Lung (tissue), 12 donors: Measurements from ENCODE around the gene SHC1. TPM values are rescaled to one million over a fixed set of nuclear protein-coding genes. Genes with fewer than 3 reads are reported as not detected.

Experiments used
- ATAC-seq: fragments of 200-7000 bp; cut with Tn5 transposase; one replicate; pipeline ENCODE4 v1.9.1; 2020; ENCODE audit warnings: moderate number of reproducible peaks; ENCODE audit not compliant: insufficient read depth, low FRiP score
- DNase-seq, 3 donors: peaks; one replicate each; pipeline ENCODE4 v3.0.0-alpha.2; 2013 to 2017
- H3K27ac ChIP-seq, 2 donors: one replicate each; pipeline ENCODE4 v1.5.1; 2013; ENCODE audit warnings: mild to moderate bottlenecking in 2 of 2, moderate library complexity in 2 of 2, control low read depth in 1 of 2, inconsistent platforms in 1 of 2, low read depth in 1 of 2, low read length in 1 of 2
- H3K27me3 ChIP-seq, 3 donors: one replicate each; pipeline ENCODE4 v1.5.1; 2013; ENCODE audit warnings: low read length in 2 of 3; ENCODE audit not compliant: control insufficient read depth in 3 of 3, insufficient read depth in 3 of 3
- H3K36me3 ChIP-seq, 4 donors: one replicate each; pipeline ENCODE4 v1.5.1; 2013; ENCODE audit warnings: low read length in 4 of 4, mild to moderate bottlenecking in 1 of 4, moderate library complexity in 1 of 4; ENCODE audit not compliant: control insufficient read depth in 4 of 4, insufficient read depth in 4 of 4
- H3K4me1 ChIP-seq, 5 donors: one replicate each; pipeline ENCODE4 v1.5.1; 2013; ENCODE audit warnings: low read length in 5 of 5, mild to moderate bottlenecking in 2 of 5, moderate library complexity in 1 of 5; ENCODE audit not compliant: control insufficient read depth in 5 of 5, insufficient read depth in 5 of 5
- H3K4me3 ChIP-seq: one replicate; pipeline ENCODE4 v1.5.1; 2013; ENCODE audit warnings: mild to moderate bottlenecking, control low read depth, moderate library complexity
- H3K9ac ChIP-seq, 2 donors: one replicate each; pipeline ENCODE4 v1.5.1; 2013; ENCODE audit warnings: low read length in 2 of 2, control low read depth in 1 of 2; ENCODE audit not compliant: insufficient read depth in 1 of 2
- H3K9me3 ChIP-seq, 4 donors: one replicate each; pipeline ENCODE4 v1.5.1; 2013; ENCODE audit warnings: low read length in 3 of 4, mild to moderate bottlenecking in 1 of 4, moderate library complexity in 1 of 4; ENCODE audit not compliant: control insufficient read depth in 4 of 4, insufficient read depth in 3 of 4
- CTCF ChIP-seq: IDR thresholded peaks from 2 replicates; pipeline ENCODE4 v1.5.1; 2012; ENCODE audit warnings: mild to moderate bottlenecking; ENCODE audit errors: control extremely low read depth, extremely low read depth
- whole genome bisulfite sequencing, 2 donors: extraction: QIAGEN DNeasy Blood & Tissue Kit; methylation state at CpG; one replicate each; pipeline ENCODE4 v1.1.7; 2013; 5-methylcytosine and 5-hydroxymethylcytosine counted together
- polyA plus RNA-seq, 2 donors: library from polyadenylated mRNA; stranded (reverse); fragments of 200-250 nt; gene quantifications; one replicate each; pipeline ENCODE4 v1.2.1, GENCODE V29; 2013
- total RNA-seq, 2 donors: library from RNA; depleted of rRNA in 1 of 2; stranded (reverse); fragments of >200 nt in 1 of 2; gene quantifications; one replicate each; pipeline ENCODE4 v1.2.1, GENCODE V29; 2014 to 2021
- donor health status: control.
- donor health status: control.
- donor health status: Bipolar disorder and iron deficiency.
- donor health status: healthy.
- donor health status: DM: yes; HTN: yes; CAD: no.

SHC1 gene
- total and polyA plus RNA-seq, 4 donors = 67.6 to 136 (median 93.8) TPM

GRCh38 chr1:154993572-154994268, 23.2 kb upstream of the SHC1 start, which contains the start of gene LENEP:
Gene LENEP, plus strand, starts transcription at chr1:154993586. Its CDS starts 22 bp downstream, at chr1:154993608.
- DNase-seq = no peak
- H3K9ac ChIP-seq = no peak within 1 kb of the TSS
- WGBS, 2 donors = 78 to 81% methylated on average over 8 of the region's 8 CpGs

DNA sequence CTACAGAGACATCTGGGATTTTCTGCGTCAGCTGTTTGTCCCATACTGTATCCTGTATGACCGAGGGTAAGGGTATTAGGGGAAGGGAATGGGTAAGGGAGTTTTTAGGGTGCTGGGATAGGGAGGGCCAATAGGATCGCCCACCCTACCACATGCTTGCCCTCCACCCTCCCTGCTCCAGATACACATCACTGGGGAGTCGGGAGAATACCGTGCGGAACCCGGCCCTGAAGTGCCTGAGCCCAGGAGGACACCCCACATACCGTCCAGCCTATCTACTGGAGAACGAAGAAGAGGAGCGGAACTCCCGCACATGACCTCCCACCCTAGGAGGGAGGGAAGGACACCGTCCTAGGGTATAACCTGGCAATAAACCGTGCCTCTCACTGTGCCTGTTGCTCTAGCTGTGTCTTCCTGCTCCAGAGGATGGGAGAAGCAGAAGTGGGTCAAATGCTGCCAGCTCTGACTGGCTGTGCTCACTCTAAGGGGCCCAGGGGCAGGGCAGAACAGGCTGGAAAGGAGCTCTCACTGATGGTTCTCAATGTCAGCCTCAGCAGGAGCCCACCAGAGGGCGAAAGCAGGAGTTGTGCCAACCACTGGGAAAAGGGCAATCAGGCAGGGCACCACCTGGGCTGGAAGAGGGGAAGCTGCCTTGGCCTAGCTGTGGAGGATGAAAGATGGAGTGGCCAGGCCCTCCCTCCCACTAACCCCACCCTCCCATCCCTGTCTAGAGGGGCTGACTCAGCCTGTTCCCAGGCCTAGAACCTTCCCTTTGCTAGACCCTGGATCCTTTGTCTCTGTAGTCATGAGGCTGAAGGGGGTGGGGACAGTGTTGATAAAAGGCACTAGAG, 22.4 kb upstream of the SHC1 start:
- Histone ChIP-seq H3K9ac (no peak overlapping the region), H3K9me3 (no peaks in the 10 kb centered on the region), H3K27me3 (no peaks in the 10 kb centered on the region), H3K4me3 (no peak overlapping the region), H3K27ac (no peak overlapping the region), H3K36me3 (peaks cover 0 to 22% (median 5%) of the 10 kb centered on the region in 4 donors), H3K4me1 (no peaks in the 10 kb centered on the region)
- ATAC-seq (no peak), DNase-seq (no peak)
- 82 to 85% methylated on average over 14 of the region's 14 CpGs for WGBS, 2 donors
- TF ChIP-seq CTCF = no peak

More at GRCh38 chr1:154993572-154994268, 23.2 kb upstream of the SHC1 start, which contains the start of gene LENEP:
- no peak for ATAC-seq
- H3K4me1 ChIP-seq = peaks cover 0 to 2% (median 0%) of the 10 kb centered on the region in 5 donors
- peaks cover 0 to 15% (median 3%) of the 10 kb centered on the region in 4 donors for H3K36me3 ChIP-seq
- H3K27ac ChIP-seq = no peak within 1 kb of the TSS
- H3K27me3 ChIP-seq = no peaks in the 10 kb centered on the region
- no peak within 1 kb of the TSS for H3K4me3 ChIP-seq
- TF ChIP-seq CTCF = no peak
- no peaks in the 10 kb centered on the region for H3K9me3 ChIP-seq

DNA sequence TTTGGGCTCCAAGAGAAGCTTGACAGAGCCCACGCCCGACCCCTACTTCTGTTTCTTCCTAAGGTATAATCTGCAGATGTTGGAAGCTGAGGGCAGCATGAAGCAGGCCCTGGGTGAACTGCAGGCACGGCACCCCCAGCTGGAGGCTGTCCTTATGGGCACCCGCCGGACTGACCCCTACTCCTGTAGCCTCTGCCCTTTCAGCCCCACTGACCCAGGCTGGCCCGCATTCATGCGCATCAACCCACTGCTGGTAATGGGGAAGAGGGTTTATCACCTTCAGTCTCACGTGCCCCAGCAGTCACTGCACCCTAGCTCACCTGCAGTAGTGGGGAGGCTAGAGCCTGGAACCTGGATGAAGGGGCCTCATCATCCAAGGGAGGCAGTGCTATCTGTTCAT, 19.7 kb upstream of the SHC1 start:
- no peak overlapping the region for H3K27ac ChIP-seq
- peaks cover 0 to 31% (median 6%) of the 10 kb centered on the region in 4 donors for H3K36me3 ChIP-seq
- TF ChIP-seq CTCF = no peak
- H3K9me3 ChIP-seq = no peaks in the 10 kb centered on the region
- H3K4me3 ChIP-seq = no peak overlapping the region
- DNase-seq = no peak
- H3K9ac ChIP-seq = no peak overlapping the region
- ATAC-seq = no peak
- 91 to 97% methylated on average over 8 of the region's 8 CpGs for WGBS, 2 donors
- H3K4me1 ChIP-seq = no peaks in the 10 kb centered on the region
- no peaks in the 10 kb centered on the region for H3K27me3 ChIP-seq
